Thoracic aorta (tissue), 2 donors: ENCODE data around the gene CRYBG1. TPM values are rescaled to one million over a fixed set of nuclear protein-coding genes. Genes with fewer than 3 reads are reported as not detected.

Experiments used
- ATAC-seq: fragments of 150-250 bp; one replicate; pipeline ENCODE4 v1.8.0; 2017; ENCODE audit warnings: low read depth; ENCODE audit not compliant: insufficient number of reproducible peaks, low FRiP score
- DNase-seq: peaks from one replicate; pipeline ENCODE4 v3.0.0-alpha.2; 2020; ENCODE audit warnings: low spot score
- H3K27ac ChIP-seq, 2 donors: fragments of 200-600 bp; sonication (generic); 1 replicate in 1 of 2; 2 replicates in 1 of 2; pipeline ENCODE4 v1.5.1; 2016; ENCODE audit warnings: mild to moderate bottlenecking in 2 of 2, moderate library complexity in 2 of 2
- H3K27me3 ChIP-seq: fragments of 200-600 bp; sonication (generic); replicated peaks from 2 replicates; pipeline ENCODE4 v1.6.0; 2016; ENCODE audit warnings: mild to moderate bottlenecking; ENCODE audit not compliant: insufficient read depth
- H3K36me3 ChIP-seq: fragments of 200-600 bp; sonication (generic); one replicate; pipeline ENCODE4 v1.5.1; 2016
- H3K4me1 ChIP-seq, 2 donors: fragments of 200-600 bp; sonication (generic); 1 replicate in 1 of 2; 2 replicates in 1 of 2; pipeline versions ENCODE4 v1.5.1 to v1.6.0; 2016; ENCODE audit warnings: low read depth in 2 of 2, mild to moderate bottlenecking in 1 of 2; ENCODE audit not compliant: control insufficient read depth in 1 of 2
- H3K4me3 ChIP-seq: fragments of 200-600 bp; sonication (generic); 2 replicates; pipeline ENCODE4 v1.5.1; 2016; ENCODE audit warnings: mild to moderate bottlenecking
- H3K9me3 ChIP-seq: fragments of 200-600 bp; sonication (generic); 2 replicates; pipeline ENCODE4 v1.5.1; 2016
- total RNA-seq, 2 donors: library from RNA; depleted of rRNA; stranded (reverse); fragments of >200 nt; gene quantifications; one replicate each; pipeline versions ENCODE4 v1.1.0 to v1.2.3, GENCODE V29; 2016
- TF ChIP-seq, protein P1 (sequence below): fragments of 200-600 bp; sonication (generic); IDR thresholded peaks from one replicate; pipeline ENCODE4 v1.5.1; 2019; ENCODE audit warnings: antibody characterized with exemption

The CRYBG1 gene
- total RNA-seq, 2 donors from 2014 or later = 3.2 to 7.2 TPM

DNA sequence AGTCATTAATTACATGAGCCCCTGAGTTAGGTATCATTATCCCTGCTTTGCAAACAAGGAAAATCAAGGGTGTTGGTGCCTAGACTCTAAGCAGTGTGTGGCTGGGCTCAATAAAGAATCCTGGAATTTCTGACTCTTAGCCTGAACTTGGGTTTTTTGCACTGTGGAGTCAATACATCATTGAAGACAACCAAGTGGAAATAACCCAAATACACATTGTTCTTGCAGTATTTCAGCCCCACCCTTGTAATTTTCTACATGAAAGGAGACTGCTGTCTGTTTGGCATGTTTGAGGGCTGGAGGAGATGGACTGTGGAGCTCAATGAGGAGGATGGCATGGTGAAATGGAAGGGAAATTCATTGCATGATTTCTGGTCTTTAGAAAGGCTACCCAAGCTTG lies 110.3 kb downstream of the CRYBG1 start:
- Histone ChIP-seq H3K4me3 (no peak overlapping the region), H3K36me3 (no peaks in the 10 kb centered on the region), H3K27ac (no peak overlapping the region), H3K4me1 (no peaks in the 10 kb centered on the region), H3K9me3 (no peaks in the 10 kb centered on the region), H3K27me3 (no peaks in the 10 kb centered on the region)
- TF ChIP-seq, protein P1, sequence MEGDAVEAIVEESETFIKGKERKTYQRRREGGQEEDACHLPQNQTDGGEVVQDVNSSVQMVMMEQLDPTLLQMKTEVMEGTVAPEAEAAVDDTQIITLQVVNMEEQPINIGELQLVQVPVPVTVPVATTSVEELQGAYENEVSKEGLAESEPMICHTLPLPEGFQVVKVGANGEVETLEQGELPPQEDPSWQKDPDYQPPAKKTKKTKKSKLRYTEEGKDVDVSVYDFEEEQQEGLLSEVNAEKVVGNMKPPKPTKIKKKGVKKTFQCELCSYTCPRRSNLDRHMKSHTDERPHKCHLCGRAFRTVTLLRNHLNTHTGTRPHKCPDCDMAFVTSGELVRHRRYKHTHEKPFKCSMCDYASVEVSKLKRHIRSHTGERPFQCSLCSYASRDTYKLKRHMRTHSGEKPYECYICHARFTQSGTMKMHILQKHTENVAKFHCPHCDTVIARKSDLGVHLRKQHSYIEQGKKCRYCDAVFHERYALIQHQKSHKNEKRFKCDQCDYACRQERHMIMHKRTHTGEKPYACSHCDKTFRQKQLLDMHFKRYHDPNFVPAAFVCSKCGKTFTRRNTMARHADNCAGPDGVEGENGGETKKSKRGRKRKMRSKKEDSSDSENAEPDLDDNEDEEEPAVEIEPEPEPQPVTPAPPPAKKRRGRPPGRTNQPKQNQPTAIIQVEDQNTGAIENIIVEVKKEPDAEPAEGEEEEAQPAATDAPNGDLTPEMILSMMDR = no peak
- DNase-seq (no peak), ATAC-seq (no peak)

DNA sequence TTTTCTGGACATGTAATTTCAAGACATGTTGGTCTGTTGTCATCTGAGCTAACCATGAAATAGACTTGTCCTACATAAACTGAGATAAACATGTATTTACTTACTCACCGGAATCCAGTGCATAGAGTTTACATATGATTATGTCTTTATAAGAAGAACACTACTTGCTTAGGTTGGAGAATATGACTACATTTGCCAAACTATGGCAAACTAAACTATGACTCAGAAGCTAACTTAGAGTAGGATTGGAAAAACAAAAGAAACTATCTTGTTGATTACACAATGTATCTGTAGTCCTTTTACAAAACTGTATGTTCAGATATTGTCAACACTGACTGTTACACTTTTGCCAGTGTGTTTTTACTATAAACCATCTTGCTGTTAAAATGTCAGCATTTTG lies 113.3 kb downstream of the CRYBG1 start:
- no peaks in the 10 kb centered on the region for H3K4me1 ChIP-seq
- no peaks in the 10 kb centered on the region for H3K9me3 ChIP-seq
- H3K36me3 ChIP-seq = no peaks in the 10 kb centered on the region
- ATAC-seq (no peak), DNase-seq (no peak)
- H3K27me3 ChIP-seq = no peaks in the 10 kb centered on the region
- H3K27ac ChIP-seq = no peak overlapping the region
- TF ChIP-seq, protein P1 = no peak
- H3K4me3 ChIP-seq = no peak overlapping the region

DNA sequence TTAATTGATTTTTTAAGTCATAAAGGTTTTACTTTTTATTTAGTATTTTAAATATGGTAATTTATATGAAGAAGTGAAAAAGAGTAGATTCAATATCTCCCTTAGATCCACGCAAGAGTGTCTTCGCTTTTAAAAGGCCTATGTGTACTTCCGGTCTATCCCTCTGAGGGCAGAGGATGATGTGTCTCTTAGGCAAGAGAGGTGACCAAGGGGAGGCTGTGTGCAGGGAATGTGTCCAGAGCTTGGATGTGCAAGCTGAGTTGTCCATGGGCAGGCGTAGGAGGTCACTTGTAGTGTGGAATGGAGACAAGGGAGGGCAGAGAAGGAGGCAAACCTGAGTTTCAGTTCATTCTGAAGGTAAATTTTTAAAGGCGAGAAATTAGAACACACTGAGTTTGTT lies 113.9 kb downstream of the CRYBG1 start:
- Histone ChIP-seq H3K4me3 (no peak overlapping the region), H3K27ac (no peak overlapping the region), H3K27me3 (no peaks in the 10 kb centered on the region), H3K4me1 (no peaks in the 10 kb centered on the region), H3K9me3 (no peaks in the 10 kb centered on the region), H3K36me3 (no peaks in the 10 kb centered on the region)
- TF ChIP-seq, protein P1 = no peak
- ATAC-seq (no peak), DNase-seq (no peak)

DNA sequence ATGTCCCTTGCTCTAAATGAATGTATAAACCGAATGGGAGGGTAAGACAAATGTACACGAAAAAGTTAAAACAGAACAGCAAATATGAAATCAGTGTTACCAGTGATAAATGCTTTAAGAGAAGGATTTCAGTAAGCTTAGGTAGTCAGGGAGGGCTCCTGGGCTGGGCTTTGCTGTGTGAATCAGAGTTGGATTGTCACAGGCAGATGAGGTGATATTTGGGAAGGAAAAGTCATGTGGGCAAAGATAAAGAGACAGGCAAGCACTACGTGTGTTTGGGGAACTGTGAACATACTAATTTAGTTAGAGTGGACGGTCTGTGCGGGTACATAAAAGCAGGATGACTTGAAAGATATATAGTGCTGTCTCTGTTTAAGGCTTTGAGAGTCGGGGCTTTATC lies 114.8 kb downstream of the CRYBG1 start:
- Histone ChIP-seq H3K27me3 (no peaks in the 10 kb centered on the region), H3K4me1 (no peaks in the 10 kb centered on the region), H3K36me3 (no peaks in the 10 kb centered on the region), H3K27ac (no peak overlapping the region), H3K9me3 (no peaks in the 10 kb centered on the region), H3K4me3 (no peak overlapping the region)
- TF ChIP-seq, protein P1 = no peak
- ATAC-seq (no peak), DNase-seq (no peak)

DNA sequence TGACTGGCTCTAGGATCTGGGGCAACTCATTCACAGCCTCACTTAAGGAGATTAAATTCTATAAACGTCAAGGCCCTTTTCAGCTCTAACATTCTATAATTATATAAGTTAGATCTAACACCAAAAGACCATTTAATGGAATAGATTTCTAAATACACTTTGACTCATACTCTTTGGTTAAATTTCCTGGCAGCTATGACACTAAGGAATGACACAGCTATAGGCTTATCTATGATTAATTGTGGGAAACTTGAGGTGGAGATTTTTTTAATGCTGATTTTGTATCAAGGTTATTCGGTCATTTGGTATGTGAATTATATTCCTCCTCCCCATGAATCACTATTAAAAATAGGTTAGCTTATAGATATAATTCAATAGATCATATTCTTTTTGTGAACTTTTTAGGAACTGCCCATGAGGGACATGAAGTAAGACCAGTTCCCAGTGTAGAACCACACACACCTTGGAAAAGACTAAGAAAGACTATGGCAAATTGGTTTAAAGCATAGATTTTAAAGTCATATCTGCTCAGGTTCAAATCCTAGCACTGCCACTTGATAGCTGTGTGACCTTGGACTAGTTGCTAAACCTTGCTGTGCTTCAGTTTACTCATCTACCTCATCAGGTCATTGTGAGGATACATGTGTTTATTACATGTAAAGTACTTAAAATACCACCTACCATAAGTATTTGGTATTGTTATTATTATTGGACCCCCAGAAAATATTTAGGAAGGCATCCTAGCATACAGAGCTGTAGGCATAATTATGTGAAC lies 116.0 kb downstream of the CRYBG1 start:
- H3K27ac ChIP-seq = no peak overlapping the region
- no peaks in the 10 kb centered on the region for H3K36me3 ChIP-seq
- no peaks in the 10 kb centered on the region for H3K27me3 ChIP-seq
- H3K4me3 ChIP-seq = no peak overlapping the region
- H3K9me3 ChIP-seq = no peaks in the 10 kb centered on the region
- no peaks in the 10 kb centered on the region for H3K4me1 ChIP-seq
- no peak for DNase-seq
- no peak for ATAC-seq
- TF ChIP-seq, protein P1 = no peak
